Kidney (tissue), 14 donors: ENCODE results near the gene PKD1L1. TPM values are rescaled to one million over a fixed set of nuclear protein-coding genes. Genes with fewer than 3 reads are reported as not detected.

Source experiments
- DNase-seq, 5 donors: peaks; one replicate each; pipeline ENCODE4 v3.0.0-alpha.2; 2013 to 2020
- FAIRE-seq: peaks from 2 replicates; lab custom pipeline; 2012; peaks lifted over from hg19 to GRCh38; lab: Jason Lieb, UNC
- H3K27ac ChIP-seq, 2 donors: one replicate each; pipeline ENCODE4 v1.7.0; 2013; ENCODE audit warnings: low read depth in 2 of 2, low read length in 2 of 2, inconsistent platforms in 1 of 2
- H3K27me3 ChIP-seq: one replicate; pipeline ENCODE4 v1.7.1; 2013; ENCODE audit warnings: low read length, inconsistent platforms; ENCODE audit not compliant: control insufficient read depth, insufficient read depth
- H3K36me3 ChIP-seq, 3 donors: one replicate each; pipeline versions ENCODE4 v1.7.0 to v1.7.1; 2013; ENCODE audit warnings: low read length in 3 of 3, control low read depth in 1 of 3, inconsistent platforms in 1 of 3; ENCODE audit not compliant: insufficient read depth in 3 of 3, control insufficient read depth in 2 of 3
- H3K4me1 ChIP-seq, 3 donors: one replicate each; pipeline versions ENCODE4 v1.7.0 to v1.7.1; 2013; ENCODE audit warnings: low read length in 3 of 3, inconsistent platforms in 1 of 3, low read depth in 1 of 3; ENCODE audit not compliant: control insufficient read depth in 2 of 3, insufficient read depth in 2 of 3
- H3K4me3 ChIP-seq, 3 donors: one replicate each; pipeline versions ENCODE4 v1.7.0 to v1.8.1; 2013; ENCODE audit warnings: low read length in 3 of 3, control low read depth in 1 of 3, inconsistent platforms in 1 of 3
- H3K9ac ChIP-seq, 3 donors: one replicate each; pipeline versions ENCODE4 v1.7.0 to v1.7.1; 2013; ENCODE audit warnings: low read length in 3 of 3, control low read depth in 1 of 3, inconsistent platforms in 1 of 3
- H3K9me3 ChIP-seq, 3 donors: one replicate each; pipeline versions ENCODE4 v1.7.0 to v1.7.1; 2013; ENCODE audit warnings: low read length in 3 of 3, control low read depth in 1 of 3, inconsistent platforms in 1 of 3; ENCODE audit not compliant: control insufficient read depth in 2 of 3, insufficient read depth in 1 of 3
- intact Hi-C: fragments of 100-400 bp; cut with DNase I; formaldehyde crosslinking; loops from one replicate; pipeline ENCODE4 v1.11.1; 2022
- polyA plus RNA-seq: library from polyadenylated mRNA; stranded (reverse); fragments of 350-450 nt; fragmentation: Illumina TruSeq; extraction: RNeasy Lipid Tissue Mini Kit (QIAGEN cat#74804); gene quantifications from one replicate; pipeline ENCODE4 v1.2.3, GENCODE V29; 2014; ENCODE audit warnings: low read depth, low replicate concordance; ENCODE audit not compliant: insufficient read depth
- total RNA-seq: library from RNA; stranded (reverse); fragmentation: NEBNext Ultra II Directional; extraction: Animal tissue kit (Norgen Biotek cat#: 25700); gene quantifications from one replicate; pipeline ENCODE4 v1.2.1, GENCODE V29; 2021
- TF ChIP-seq, protein P1 (sequence below): IDR thresholded peaks from 3 replicates; pipeline ENCODE4 v1.5.1; 2012; ENCODE audit warnings: mild to moderate bottlenecking, moderate library complexity, borderline replicate concordance; ENCODE audit not compliant: insufficient read depth; ENCODE audit errors: extremely low read depth
- donor health status: control.
- donor health status: control.
- donor health status: control.
- donor health status: control.
- donor health status: control.
- donor health status: DM: yes; HTN: yes; CAD: no.
- donor health status: Normal renal cell carcinoma (clear cell type).

PKD1L1 gene
- total and polyA plus RNA-seq, 2 donors from 2014 or later = 0.32 to 0.82 TPM

DNA sequence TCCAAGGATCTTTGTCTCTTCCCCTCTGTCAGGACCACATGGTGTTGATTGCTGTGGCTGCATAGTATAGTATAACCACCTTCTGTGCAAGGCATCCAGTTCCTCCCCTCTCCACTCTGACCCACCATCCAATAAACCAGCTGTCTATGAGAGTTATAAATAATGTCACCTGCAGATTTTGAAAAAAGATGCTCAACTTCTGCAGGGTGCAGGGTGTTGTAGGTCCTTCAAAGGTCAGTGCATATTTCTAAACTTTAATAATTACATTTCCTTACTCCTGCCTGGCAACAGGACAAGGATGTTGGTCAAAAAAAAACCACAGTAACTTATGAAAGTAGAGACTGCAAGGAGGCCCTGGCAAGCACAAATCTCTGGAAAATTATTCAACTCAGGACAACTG, 166.2 kb downstream of the PKD1L1 start:
- Histone ChIP-seq H3K27ac (no peak overlapping the region), H3K36me3 (no peaks in the 10 kb centered on the region)

DNA sequence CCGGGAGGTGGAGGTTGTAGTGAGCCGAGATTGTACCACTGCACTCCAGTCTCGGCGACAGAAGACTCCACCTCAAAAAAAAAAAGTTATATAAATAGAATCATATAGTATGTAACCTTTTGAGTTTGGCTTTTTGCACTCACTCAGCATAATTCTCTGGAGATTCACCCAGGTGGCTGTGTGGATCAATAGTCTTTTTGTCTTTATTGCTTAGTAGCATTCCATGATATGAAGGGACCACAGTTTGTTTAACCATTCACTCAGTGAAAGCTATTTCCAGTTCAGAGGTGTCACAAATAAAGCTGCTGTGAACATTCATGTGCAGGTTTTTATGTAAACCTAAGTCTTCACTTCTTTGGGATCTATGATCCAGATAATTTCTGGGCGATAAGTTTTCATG, 167.7 kb downstream of the PKD1L1 start:
- H3K9ac ChIP-seq = no peak overlapping the region
- no peaks in the 10 kb centered on the region for H3K27me3 ChIP-seq
- no peaks in the 10 kb centered on the region for H3K9me3 ChIP-seq
- TF ChIP-seq, protein P1, sequence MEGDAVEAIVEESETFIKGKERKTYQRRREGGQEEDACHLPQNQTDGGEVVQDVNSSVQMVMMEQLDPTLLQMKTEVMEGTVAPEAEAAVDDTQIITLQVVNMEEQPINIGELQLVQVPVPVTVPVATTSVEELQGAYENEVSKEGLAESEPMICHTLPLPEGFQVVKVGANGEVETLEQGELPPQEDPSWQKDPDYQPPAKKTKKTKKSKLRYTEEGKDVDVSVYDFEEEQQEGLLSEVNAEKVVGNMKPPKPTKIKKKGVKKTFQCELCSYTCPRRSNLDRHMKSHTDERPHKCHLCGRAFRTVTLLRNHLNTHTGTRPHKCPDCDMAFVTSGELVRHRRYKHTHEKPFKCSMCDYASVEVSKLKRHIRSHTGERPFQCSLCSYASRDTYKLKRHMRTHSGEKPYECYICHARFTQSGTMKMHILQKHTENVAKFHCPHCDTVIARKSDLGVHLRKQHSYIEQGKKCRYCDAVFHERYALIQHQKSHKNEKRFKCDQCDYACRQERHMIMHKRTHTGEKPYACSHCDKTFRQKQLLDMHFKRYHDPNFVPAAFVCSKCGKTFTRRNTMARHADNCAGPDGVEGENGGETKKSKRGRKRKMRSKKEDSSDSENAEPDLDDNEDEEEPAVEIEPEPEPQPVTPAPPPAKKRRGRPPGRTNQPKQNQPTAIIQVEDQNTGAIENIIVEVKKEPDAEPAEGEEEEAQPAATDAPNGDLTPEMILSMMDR = no peak
- no peak for DNase-seq
- FAIRE-seq = no peak
- H3K4me1 ChIP-seq = peaks cover 0 to 2% (median 0%) of the 10 kb centered on the region in 3 donors
- intact Hi-C loops = no loop called here
- no peak overlapping the region for H3K27ac ChIP-seq
- H3K36me3 ChIP-seq = no peaks in the 10 kb centered on the region
- no peak overlapping the region for H3K4me3 ChIP-seq

More for the DNA sequence above, 166.2 kb downstream of the PKD1L1 start:
- no peak for FAIRE-seq
- TF ChIP-seq, protein P1 = no peak
- H3K9ac ChIP-seq = no peak overlapping the region
- H3K4me3 ChIP-seq = no peak overlapping the region
- no peaks in the 10 kb centered on the region for H3K27me3 ChIP-seq
- H3K4me1 ChIP-seq = peaks cover 0 to 2% (median 0%) of the 10 kb centered on the region in 3 donors
- intact Hi-C loops = no loop called here
- no peak for DNase-seq
- H3K9me3 ChIP-seq = no peaks in the 10 kb centered on the region

DNA sequence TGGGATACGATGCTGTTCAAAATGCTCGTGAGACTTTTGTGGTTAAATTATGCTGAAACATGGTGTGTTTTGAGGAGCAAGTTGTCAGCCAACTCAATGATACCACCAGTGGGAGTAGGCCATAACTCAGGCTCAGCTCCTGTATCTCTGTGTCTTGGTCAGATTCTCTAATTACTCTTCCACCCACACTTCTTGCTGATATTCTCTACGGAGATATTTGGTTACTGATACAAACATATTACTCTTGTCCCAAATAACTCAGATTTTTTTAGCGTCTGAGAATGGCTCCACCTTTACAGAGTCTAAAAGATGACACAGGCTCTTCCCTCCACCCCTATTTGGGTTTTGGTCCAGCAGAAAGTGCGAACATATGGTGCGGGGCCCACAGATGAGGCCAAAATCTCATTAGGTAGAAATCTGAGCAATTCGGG, 168.9 kb downstream of the PKD1L1 start:
- no peak overlapping the region for H3K27ac ChIP-seq
- TF ChIP-seq, protein P1 = no peak
- DNase-seq (no peak), FAIRE-seq (no peak)
- H3K27me3 ChIP-seq = no peaks in the 10 kb centered on the region
- no peaks in the 10 kb centered on the region for H3K9me3 ChIP-seq
- no peaks in the 10 kb centered on the region for H3K4me1 ChIP-seq
- H3K4me3 ChIP-seq = no peak overlapping the region
- intact Hi-C loops = no loop called here
- H3K9ac ChIP-seq = no peak overlapping the region
- H3K36me3 ChIP-seq = no peaks in the 10 kb centered on the region

DNA sequence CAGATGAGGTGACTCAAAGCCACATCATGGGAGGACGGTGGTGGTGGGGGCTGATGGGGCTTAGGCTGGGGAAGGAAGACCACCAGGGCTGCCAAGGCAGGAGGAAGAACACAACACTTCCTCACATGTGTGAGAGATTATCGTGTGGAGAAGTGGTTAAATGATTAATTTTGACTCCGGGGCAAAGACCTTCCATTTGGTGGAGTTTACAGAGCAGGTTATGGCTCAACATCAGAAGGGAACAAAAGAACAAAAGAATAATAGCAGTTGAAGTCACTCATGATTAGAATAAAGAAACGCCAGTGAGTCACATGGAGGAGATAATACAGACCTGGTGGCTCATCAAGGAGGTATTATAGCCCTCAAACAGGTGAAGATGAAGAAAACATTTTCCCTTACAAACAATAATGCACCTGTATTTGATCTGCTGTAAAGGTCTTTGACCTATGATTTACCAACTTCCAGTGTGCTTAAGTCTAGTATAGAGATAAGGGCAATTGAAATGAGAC, 170.1 kb downstream of the PKD1L1 start:
- Histone ChIP-seq H3K9me3 (no peaks in the 10 kb centered on the region), H3K4me1 (peaks cover 0 to 1% (median 0%) of the 10 kb centered on the region in 3 donors), H3K9ac (no peak overlapping the region), H3K27ac (no peak overlapping the region), H3K4me3 (no peak overlapping the region), H3K27me3 (no peaks in the 10 kb centered on the region), H3K36me3 (no peaks in the 10 kb centered on the region)
- TF ChIP-seq, protein P1 = no peak
- intact Hi-C loops = no loop called here
- DNase-seq (no peak), FAIRE-seq (no peak)
